ENCODE data around the gene TSNAX. TPM values are rescaled to one million over a fixed set of nuclear protein-coding genes. Genes with fewer than 3 reads are reported as not detected.
"Not testable (repeated sequence)": the region's sequence is repeated elsewhere in the genome, so short reads cannot be mapped to it uniquely, and the experiment has no call there.

The TSNAX gene
- total and polyA plus RNA-seq, 12 donors: 11.6 to 98.3 (median 42.2) TPM

DNA sequence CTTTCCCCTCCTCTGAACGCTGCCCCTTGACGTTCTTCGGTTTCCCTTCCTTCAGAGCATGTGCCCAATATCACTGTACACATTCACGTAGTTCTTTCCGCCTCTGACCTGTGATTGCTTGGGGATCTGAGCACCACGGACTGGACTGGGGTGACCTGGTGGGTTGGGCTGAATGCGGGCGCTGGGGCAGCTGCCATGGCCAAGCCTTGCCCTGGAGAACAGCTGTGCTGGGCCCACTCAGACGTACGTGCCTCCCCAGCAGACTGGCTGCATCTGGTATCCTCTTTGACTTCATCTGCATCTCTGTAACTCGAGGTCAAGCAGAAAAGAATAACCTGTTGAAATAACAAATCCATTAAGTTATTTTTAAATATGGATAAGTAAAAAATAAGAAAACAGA lies 63.0 kb downstream of the TSNAX start:
- intact Hi-C loops (cut with DNase I): loop anchor here (5.0 to 10.0 kb wide), 3 partner anchors 234 to 347 kb away; partner anchors contain the start of genes EXOC8 (in 1 of the 2), GNPAT (in 1 of the 2) and SPRTN (in 1 of the 2)
- no peak overlapping the region for H3K27ac ChIP-seq
- WGBS, 4 donors: 75 to 85% (median 81%) methylated on average over 11 of the region's 11 CpGs

DNA sequence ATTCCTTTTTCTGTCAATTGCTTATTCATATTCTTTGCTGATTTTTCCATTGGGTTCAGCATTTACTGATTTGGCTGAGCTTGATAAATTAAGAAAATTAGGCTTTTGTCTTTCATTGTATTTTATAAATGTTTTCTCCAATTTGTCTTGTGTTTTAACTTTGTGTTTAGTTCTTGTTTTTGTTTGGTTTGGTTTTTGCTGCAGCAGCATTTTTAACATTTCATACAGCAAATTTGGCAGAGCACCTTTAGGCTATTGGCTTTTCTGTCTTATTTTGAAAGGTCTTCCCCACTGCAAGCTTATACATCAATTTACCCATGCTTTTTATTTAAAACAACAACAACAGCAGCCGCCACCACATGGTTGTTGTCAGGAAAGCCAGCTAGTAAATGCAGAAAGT lies 64.3 kb downstream of the TSNAX start:
- H3K27ac ChIP-seq: no peak overlapping the region
- TF ChIP-seq POLR2A (IDR thresholded peaks at IDR 0.05): no peak
- TF ChIP-seq, protein P1, sequence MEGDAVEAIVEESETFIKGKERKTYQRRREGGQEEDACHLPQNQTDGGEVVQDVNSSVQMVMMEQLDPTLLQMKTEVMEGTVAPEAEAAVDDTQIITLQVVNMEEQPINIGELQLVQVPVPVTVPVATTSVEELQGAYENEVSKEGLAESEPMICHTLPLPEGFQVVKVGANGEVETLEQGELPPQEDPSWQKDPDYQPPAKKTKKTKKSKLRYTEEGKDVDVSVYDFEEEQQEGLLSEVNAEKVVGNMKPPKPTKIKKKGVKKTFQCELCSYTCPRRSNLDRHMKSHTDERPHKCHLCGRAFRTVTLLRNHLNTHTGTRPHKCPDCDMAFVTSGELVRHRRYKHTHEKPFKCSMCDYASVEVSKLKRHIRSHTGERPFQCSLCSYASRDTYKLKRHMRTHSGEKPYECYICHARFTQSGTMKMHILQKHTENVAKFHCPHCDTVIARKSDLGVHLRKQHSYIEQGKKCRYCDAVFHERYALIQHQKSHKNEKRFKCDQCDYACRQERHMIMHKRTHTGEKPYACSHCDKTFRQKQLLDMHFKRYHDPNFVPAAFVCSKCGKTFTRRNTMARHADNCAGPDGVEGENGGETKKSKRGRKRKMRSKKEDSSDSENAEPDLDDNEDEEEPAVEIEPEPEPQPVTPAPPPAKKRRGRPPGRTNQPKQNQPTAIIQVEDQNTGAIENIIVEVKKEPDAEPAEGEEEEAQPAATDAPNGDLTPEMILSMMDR (IDR thresholded peaks at IDR 0.05): no peak
- DNase-seq: no peak
- H3K27me3 ChIP-seq: no peaks in the 10 kb centered on the region
- H3K4me1 ChIP-seq (replicated peaks in 1 of 2): no peaks in the 10 kb centered on the region
- H3K36me3 ChIP-seq (replicated peaks in 1 of 2): no peaks in the 10 kb centered on the region
- no peaks in the 10 kb centered on the region for H3K9me3 ChIP-seq (replicated peaks in 1 of 3)
- no peak overlapping the region for H3K4me3 ChIP-seq
- intact Hi-C loops (cut with DNase I): loop anchor here (5.0 to 10.0 kb wide), 3 partner anchors 236 to 348 kb away; partner anchors contain the start of genes EXOC8 (in 1 of the 2), GNPAT (in 1 of the 2) and SPRTN (in 1 of the 2)
- 61 to 98% (median 81%) methylated on average over 1 of the region's 1 CpG for WGBS, 4 donors

More for the DNA sequence above, 63.0 kb downstream of the TSNAX start:
- no peak for TF ChIP-seq POLR2A (IDR thresholded peaks at IDR 0.05)
- TF ChIP-seq, protein P1 (IDR thresholded peaks at IDR 0.05): no peak
- Histone ChIP-seq H3K36me3 (replicated peaks in 1 of 2) (no peaks in the 10 kb centered on the region), H3K4me3 (no peak overlapping the region), H3K27me3 (no peaks in the 10 kb centered on the region), H3K9me3 (replicated peaks in 1 of 3) (no peaks in the 10 kb centered on the region), H3K4me1 (replicated peaks in 1 of 2) (no peaks in the 10 kb centered on the region)
- no peak for DNase-seq

DNA sequence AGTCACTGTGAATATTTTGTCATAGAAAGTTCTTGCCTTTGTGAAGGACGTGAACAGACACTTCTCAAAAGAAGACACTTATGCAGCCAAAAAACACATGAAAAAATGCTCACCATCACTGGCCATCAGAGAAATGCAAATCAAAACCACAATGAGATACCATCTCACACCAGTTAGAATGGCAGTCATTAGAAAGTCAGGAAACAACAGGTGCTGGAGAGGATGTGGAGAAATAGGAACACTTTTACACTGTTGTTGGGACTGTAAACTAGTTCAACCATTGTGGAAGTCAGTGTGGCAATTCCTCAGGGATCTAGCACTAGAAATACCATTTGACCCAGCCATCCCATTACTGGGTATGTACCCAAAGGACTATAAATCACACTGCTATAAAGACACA lies 64.8 kb downstream of the TSNAX start:
- intact Hi-C loops (cut with DNase I): loop anchor here (5.0 to 10.0 kb wide), 3 partner anchors 236 to 348 kb away; partner anchors contain the start of genes EXOC8 (in 1 of the 2), GNPAT (in 1 of the 2) and SPRTN (in 1 of the 2)
- not testable (repeated sequence) for H3K27ac ChIP-seq; H3K9me3 ChIP-seq (replicated peaks in 1 of 3); H3K4me3 ChIP-seq; H3K36me3 ChIP-seq (replicated peaks in 1 of 2); H3K27me3 ChIP-seq; H3K4me1 ChIP-seq (replicated peaks in 1 of 2); DNase-seq
- WGBS, 4 donors: 82 to 100% (median 97%) methylated on average over 1 of the region's 1 CpG

DNA sequence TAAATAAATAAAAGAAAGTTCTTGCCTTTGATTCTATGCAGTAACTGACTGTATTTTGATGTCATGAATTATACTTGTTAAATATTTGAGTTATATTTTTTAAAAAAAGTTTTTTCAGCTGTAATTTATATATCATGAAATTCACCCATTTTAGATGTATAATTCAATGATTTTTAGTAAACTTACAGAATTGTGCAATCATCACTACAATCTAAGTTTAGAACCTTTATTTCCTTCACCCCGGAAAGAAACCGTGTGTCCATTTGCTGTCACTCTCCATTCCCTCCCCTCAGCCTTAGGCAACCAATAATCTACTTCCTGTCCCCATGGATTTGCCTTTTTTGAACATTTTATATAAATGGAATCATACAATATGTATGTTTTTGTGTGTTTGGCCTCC lies 65.7 kb downstream of the TSNAX start:
- TF ChIP-seq POLR2A (IDR thresholded peaks at IDR 0.05): no peak
- TF ChIP-seq, protein P1 (IDR thresholded peaks at IDR 0.05): no peak
- Histone ChIP-seq H3K4me3 (no peak overlapping the region), H3K27me3 (no peaks in the 10 kb centered on the region), H3K4me1 (replicated peaks in 1 of 2) (no peaks in the 10 kb centered on the region), H3K9me3 (replicated peaks in 1 of 3) (no peaks in the 10 kb centered on the region), H3K27ac (no peak overlapping the region), H3K36me3 (replicated peaks in 1 of 2) (no peaks in the 10 kb centered on the region)
- whole genome bisulfite sequencing, 4 donors: 40 to 76% (median 51%) methylated on average over 2 of the region's 2 CpGs
- no peak for DNase-seq
- intact Hi-C loops (cut with DNase I): loop anchor here (5.0 to 10.0 kb wide), 3 partner anchors 237 to 349 kb away; partner anchors contain the start of genes EXOC8 (in 1 of the 2), GNPAT (in 1 of the 2) and SPRTN (in 1 of the 2)

DNA sequence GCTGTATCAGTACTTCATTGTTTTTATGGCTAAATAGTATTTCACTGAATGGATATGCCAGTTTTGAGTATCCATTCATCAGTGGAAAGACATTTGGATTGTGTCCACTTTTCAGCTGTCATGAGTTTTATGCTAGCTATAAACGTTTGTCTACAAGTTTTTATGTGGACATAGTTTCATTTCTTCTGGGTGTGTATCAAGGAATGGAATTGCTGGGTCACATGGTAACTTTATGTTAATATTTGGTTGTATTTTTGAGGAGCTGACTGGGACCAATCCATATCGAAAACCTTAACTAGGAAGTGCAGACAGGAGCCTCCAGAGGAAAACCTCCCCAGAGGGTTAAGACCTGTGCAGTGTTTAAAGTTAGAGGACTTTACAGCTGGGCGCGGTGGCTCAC lies 66.3 kb downstream of the TSNAX start:
- DNase-seq: no peak
- Histone ChIP-seq H3K4me3 (no peak overlapping the region), H3K36me3 (replicated peaks in 1 of 2) (no peaks in the 10 kb centered on the region), H3K27ac (no peak overlapping the region), H3K4me1 (replicated peaks in 1 of 2) (no peaks in the 10 kb centered on the region), H3K27me3 (no peaks in the 10 kb centered on the region), H3K9me3 (replicated peaks in 1 of 3) (no peaks in the 10 kb centered on the region)
- TF ChIP-seq, protein P1 (IDR thresholded peaks at IDR 0.05): no peak
- TF ChIP-seq POLR2A (IDR thresholded peaks at IDR 0.05): no peak
- WGBS, 4 donors: 79 to 91% (median 84%) methylated on average over 4 of the region's 4 CpGs
- intact Hi-C loops (cut with DNase I): loop anchor here (5.0 to 10.0 kb wide), 3 partner anchors 237 to 350 kb away; partner anchors contain the start of genes EXOC8 (in 1 of the 2), GNPAT (in 1 of the 2) and SPRTN (in 1 of the 2)

Measured in adrenal gland (tissue), 12 donors.